Activated naive CD4-positive, alpha-beta T cell (primary cell): ENCODE results near the gene TAB2.
"Not testable (repeated sequence)": the region's sequence is repeated elsewhere in the genome, so short reads cannot be mapped to it uniquely, and the experiment has no call there.

Experiments
- DNase-seq, 4 experiments: peaks; one replicate each; lab custom pipeline; 2025; lab: John Stamatoyannopoulos, UW

TAB2 gene

DNA sequence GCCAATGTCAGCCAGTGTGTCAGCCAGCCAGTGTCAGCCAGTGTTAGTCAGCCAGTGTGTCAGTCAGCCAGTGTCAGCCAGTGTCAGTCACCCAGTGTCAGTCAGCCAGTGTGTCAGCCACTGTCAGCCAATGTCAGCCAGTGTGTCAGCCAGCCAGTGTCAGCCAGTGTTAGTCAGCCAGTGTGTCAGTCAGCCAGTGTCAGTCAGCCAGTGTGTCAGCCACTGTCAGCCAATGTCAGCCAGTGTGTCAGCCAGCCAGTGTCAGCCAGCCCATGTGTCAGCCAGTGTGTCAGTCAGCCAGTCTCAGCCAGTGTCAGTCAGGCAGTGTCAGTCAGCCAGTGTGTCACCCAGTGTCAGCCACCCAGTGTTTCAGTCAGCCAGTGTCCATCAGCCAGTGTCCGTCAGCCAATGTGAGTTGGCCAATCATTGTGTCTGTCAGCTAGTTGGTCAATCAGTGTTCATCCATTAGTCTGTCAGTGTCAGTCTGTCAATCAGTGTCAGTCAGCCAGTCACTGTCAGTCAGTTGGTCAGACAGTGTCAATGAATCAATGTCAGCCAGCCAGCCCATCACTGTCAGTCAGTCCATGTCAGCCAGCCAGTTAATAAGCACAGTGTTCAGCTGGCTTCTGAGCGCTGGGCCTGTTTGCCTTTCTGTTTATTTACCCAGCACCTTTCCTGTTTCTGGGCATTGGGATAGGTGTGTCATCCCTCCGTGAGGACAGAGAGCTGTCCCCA lies 127.0 kb downstream of the TAB2 start:
- DNase-seq, result not testable (repeated sequence)

DNA sequence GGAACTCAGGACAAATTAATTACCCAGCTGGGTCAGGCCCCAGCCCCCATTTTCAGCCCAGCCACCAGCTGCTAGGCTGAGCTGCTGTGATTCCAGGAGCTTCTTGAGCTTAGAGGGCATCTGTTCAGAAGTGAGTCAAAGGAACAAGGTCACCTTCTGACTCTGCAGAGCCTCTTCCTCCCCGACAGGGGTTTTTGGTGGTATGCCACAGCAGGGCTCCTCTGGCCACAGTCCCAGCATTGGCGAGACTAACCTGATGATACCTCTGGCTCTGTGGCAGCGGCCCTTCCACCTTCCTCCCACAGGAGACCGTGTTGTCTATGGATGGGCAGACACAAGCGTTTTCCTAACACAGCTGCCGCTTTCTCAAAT lies 127.6 kb downstream of the TAB2 start:
- DNase-seq, result no peak

DNA sequence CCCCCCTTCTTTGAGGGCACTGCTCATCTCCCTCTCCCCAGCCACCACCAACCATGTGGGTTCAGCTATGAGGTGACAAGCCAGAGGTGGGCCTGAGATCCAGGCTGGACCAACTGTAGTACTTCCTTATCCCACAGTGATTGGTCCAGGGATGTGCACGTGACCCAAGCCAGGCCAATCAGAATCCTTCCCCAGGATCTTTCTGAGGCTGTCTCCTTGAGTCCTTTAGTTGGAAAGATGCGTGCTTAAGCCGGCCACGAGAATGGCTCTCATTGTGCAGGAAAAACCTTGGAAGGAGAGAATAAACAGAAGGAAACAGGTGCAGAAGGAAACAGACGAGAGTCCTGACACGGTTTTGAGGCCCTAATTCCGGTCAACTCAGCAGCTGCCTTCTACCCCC lies 128.1 kb downstream of the TAB2 start:
- no peak for DNase-seq

DNA sequence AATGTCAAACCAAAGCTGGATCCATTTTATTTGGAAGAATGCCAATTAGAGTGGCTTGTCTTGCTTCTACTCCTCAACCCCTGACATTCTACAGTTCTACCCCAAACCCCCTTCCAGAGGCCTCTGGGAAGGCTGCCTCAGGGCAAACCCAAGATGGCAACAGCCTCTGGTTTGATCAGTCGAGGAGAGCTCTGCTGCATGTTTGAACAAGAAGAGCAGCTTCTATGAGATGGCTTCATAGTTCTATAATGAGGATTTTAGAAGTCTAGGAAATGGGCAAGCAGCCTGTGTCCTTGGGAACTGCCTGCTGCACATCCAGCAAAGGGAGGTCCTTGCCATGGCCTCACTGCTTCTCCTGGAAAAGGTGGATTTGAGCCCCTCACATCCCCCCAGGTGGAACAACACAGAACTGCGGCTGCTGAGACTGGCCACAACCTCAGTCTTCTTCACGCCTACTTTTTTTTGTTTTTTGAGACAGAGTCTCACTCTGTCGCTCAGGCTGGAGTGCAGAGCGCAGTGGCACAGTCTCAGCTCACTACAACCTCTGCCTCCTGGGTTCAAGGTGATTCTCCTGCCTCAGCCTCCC lies 129.4 kb downstream of the TAB2 start:
- DNase-seq, result no peak

DNA sequence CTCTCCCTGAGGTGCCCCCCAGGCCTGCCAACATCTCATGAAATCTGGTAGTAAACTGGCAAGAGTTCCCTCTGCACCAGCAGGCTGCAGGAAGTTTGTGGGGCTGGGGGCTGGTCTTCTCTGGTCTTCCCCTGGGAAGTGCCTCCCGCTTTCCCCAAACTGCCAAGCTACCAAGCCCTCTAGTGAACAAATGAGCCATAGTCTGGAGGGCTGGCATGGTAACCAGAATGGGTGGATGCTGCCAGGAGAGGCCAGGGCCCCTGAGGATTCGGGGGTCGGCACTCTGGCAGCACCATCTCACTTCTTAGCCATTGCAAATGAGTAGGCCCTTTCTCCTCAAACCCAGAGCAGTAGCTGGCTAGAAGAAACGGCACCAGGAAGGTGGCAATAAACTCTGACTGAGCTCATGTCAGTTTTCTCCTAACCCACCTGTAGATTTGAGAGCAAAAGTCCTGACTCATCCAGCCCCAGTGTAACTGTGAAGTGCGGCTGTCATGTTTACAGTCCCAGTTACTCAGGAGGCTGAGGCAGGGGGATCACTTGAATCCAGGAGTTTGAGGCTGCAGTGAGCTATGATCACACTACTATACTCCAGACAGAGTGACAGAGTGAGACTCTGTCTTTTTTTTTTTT lies 131.4 kb downstream of the TAB2 start:
- no peak for DNase-seq

DNA sequence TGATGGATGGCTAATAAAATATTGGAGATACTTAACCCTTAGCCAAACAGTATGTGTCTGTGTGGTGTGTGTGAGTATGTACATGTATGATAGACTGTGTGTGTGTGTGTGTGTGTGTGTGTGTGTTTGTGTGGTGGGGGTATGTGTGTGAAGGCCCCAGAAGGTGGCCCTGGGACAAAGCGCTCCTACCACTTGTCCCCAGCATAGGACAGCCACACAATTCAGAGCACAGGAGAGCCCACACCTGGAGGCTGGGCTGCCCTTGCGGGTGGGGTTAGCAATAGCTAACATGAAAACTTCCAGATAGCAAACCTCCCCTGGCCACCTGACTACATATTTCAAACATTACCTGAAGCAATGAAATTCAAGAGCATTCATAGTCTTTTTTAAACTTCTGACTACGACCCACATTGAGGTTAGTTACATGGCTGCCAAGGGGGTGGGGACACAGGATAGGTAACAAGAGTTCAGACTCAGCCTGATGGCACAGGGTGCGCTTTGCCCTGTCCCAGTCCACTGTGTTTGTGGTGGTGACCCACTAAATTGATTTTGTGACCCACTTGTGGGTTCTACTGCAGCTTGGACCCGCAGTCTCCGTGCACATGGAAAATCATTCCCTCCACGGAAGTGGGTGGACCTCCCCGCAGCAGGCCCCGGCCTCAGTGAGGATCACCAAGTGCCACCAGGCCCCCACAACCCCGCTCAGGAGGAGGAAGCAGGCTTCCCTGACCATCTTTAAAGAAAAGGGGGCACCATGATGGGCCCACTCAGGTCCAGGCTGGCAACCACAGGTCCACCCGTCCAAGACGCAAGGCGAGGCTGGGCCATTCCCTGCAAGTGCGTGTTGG lies 132.5 kb downstream of the TAB2 start:
- no peak for DNase-seq

DNA sequence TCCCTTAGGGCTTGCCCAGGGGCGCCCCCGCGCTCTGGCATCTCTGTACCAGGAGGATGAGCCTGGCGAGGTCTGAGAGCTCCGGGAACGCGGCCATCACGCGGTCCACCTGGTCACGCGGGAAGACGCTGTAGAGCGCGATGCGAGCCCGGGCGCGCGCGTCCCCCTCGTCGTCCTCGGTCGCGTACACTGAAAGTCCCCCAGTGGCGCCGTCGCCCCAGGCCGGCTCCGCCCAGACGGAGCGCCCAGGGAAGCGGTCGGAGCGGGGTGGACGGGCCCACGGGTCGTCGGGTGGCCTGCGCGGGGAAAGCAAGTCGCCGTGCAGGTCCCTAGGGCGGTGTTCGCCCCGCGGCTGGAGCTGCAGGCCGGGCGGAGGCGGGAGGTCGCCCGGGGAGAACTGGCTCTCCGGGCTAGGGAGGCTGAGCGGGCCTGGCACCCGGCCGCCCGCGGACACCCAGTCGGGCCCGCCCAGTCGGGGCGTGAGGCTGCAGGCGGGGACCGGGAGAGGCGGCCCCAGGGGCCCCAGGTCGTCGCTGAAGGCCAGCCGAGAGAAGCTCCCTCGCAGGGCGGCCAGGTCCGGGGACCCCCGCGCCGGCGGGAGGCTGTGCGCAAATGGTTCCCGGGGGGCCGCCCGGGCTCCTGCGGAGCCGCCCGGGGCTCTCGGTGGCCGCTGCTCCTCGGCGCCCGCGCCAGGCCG lies 133.3 kb downstream of the TAB2 start:
- no peak for DNase-seq

DNA sequence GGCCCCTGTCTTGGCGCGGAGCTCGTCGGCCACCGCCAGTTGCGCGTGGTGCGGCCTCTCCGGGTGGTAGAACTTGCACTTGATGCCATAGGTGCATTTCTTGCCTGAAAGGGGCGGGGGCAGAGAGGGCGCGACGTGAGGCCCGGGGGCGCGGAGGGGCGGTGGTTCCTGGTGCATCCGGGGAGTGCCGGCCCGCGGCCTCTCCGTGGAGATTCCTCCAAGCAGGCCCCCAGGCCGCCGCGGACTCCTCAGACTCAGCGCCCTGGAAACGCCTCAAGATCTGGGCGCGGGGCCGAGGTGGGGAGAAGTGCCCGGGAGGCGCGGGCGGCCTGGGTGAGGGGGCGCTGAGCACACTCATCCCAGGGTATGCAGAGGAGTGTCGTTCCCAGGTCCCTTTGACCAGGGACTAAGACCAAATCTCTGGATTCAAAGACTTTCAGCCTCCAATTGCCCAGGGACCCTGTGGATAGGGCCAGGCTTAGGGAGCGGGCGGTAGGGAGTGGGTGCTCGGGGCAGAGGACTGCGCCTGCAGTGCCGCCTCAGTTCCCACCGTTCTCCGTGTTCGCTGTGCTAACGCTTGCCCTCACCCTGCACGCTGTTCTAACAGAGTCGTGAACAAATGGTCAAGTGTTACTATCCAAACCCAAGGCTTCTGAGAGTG lies 134.0 kb downstream of the TAB2 start:
- no peak for DNase-seq

DNA sequence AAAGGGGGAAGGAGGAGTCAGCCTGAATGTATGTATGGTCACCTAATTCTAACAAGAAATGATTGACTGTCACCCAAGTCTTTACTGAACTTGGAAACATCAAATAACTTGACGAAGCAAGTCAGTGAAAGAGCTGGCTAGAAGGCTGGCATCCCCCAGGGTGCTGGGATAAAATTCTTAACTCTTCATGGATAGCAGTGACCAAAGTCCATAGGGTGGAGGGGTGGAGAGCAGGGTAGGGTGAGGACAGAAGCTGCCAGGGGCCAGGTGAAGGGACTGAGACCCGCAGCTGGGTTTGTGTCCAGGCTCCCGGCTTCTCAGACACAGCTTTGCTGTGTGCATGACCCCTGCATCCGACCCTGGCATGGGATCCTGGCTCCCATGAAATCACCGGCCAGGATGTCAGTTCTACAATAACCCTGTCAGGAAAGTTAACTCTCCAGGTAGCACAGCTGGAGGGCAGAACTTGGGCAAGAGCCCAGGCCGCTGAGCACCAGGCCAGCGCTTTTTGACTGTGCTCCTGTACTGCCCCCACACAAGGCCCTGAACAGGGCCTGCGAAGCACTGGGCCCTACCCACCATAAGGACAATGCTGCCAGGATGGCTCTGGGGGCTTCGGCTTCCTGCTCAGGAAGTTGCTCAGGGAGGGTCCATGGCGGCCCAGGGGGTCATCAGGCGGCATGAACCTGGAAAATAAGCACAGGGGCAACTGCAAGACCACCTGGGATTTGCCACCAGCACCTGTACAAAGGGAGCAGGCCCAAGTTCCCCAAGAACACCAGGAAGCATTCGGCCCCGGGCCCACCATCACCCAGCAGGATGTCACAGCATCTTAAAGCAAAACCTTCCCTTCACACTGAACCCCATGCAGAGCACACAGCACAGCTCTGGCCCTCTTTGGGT lies 134.8 kb downstream of the TAB2 start:
- DNase-seq, result no peak

DNA sequence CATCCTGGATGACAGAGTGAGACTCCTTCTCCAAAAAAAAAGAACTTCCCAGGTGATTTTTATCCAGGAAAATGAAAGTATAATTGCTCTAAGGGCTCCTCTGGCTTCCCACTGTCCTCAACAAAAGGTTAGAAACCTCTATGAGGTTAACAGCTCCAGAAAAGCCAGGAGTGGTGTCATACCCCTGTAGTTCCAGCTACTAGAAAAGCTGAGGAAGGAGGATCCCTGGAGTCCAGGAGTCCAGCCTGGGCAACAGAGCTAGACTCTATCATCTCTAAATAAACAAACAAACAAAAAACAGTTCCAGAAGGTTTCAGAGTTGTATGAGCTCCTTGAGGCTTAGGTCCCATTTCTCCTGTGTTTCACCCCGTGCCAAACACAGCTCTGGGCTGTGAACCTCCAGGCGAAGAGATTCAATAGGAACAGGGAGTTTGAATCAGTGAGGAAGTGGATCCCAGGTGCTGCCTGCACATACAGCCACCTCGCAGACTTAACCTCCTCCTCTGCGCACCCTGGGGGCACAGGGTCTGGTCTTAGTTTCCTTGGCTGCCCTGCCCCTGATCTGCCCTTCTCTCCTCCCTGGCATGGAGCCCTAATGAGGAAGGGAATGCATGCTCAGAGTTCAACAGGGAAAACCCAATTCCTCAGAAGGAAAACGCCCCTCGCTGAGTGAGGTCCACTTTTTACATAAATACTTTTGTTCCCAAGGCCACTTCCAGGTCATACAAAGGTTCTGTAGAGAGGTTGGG lies 136.3 kb downstream of the TAB2 start:
- no peak for DNase-seq

DNA sequence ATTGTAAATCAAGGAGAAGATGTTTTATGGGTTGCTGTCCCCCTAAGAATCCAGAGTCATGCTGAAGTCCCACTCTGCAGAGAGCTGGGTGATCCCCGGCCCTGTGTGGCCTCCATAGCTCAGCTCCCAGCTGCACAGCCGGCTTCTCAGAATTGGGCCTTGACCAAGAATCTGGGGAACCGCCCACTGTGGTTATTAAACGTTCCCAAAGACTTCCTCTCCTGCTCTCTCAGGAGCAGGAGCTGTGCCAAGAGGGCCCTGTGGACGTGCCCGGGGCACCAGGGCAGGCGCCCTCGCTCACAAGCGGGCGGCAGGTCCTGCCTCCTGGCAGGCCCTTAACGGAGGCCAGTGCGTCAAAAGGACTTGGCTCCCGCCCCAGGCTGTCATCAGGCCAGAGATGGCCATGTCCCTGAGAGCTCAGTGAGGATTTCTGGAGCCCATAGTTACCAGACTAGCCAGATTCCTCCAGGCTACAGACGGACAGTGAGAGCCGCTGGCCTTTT lies 136.9 kb downstream of the TAB2 start:
- no peak for DNase-seq

DNA sequence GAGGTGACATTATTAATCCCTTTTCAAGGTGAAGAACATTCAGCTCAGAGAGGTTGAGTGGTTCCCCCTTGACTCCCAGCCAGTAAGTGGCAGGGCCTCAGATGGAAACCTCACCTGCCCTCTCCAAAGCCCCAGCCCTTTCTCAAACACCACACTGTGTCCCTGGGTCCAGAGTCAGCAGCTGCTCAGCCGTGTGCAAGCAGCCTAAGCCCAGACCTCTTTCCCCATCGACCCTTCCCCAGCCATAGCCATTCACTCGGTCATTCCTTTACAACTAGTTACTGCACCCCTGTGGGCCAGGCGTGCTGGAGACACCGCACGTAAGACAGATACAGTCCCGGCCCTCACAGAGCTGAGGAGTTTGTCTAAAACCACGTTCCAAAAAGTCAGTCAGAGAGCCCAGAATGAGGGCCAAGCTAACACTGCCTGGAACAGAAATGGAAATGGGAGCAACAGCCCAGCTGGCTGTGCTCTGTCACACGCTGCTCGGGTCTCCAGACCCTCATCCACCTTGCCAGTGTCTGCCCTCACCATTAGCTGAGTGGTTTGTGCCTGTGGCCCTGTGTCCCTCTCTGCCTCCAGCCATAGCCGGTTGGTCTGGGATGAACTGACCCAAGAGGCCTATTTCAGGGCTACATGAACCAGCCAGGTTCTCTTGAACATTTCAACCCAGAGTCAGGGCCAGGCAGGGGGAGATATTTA lies 137.7 kb downstream of the TAB2 start:
- no peak for DNase-seq

DNA sequence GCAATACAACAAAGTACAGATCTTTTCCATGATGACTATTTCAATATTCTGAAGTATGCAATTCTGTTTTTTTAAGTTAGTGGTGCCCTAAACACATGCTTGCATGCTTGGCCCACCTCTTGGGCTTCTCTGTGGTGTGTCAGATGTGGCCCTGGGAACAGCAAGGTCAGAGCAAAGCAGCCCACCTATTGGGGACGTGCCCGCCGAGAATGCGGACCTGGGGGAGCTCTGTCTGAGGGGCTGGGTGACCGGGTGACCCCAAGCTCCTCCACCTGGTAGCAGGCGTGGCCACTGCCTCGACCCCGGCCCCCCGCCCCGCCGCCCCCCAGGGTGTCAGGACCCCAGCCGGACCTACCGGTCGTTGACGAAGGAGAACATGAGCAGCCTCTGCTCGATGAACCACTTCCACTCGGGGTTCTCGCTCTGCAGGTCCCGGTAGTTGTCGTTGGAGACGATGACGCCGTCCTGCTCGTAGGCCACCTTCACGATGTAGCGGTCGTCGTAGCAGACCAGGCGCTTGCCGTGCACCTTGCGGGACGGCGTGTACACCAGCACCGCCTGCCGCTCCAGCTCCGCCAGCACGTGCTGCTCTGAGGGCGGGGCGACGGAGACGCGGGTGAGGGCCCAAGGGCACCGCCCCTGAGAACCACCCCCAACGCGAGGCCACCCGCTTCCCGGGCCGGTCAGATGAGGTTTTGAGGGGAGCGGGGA lies 139.0 kb downstream of the TAB2 start:
- no peak for DNase-seq

DNA sequence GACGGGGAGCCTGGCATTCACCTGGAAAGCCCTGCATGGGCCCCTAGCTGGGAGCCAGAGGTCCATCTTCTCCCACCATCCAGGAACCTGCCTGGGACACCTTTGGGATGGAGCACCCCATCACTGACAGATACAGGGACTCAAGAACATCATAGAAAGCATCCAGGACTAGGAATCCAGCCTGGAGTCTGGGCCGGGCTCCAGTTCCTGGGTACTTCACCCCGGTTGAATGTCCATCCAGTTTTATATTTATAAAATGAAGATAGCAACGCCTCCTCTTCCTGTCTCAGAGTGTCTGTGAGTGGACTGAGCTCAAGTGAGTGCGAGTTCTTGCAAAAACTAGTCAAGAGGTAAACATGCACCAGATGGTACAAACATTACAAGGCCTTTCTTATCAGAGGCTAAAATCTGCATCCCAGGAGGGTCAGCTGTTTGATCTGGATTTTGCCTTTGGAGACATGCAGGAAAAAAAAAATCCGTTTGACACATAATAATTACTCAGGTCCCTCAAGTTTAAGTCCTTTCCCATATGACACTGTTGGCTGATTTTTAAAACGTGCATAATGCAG lies 139.9 kb downstream of the TAB2 start:
- DNase-seq, result no peak

DNA sequence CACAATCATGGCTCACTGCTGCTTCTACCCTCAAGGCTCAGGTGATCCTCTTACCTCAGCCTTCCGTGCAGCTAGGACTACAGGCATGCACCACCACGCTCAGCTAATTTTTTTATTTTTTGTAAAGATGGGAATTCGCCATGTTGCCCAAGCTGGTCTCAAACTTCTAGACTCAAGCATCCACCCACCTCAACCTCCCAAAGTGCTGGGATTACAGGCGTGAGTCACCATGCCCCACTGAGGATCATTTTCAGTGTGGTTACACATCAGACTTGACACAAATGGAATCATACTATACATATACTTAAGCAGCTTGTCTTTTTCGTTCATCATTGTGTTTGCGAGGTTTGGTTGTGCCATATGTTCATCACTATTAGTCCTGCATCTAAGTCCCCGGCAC lies 140.7 kb downstream of the TAB2 start:
- DNase-seq, result no peak

DNA sequence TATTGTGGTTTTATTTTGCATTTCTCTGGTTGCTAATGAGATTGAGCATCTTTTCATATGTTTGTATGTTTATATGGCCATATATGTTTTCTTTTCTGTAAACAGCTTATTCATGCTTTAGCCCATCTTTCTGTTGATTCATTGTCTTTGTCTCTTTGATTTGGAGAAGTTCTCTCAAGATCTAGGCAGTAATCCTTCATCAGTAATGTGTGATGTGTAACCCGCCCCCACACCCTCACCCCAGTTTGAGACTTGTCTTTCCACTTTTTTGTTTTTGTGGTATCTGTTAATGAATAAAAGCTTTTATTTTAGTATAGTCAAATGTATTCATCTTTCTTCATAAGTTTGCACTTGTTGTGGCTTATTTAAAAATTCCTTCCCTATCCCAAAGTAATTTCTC lies 141.3 kb downstream of the TAB2 start:
- no peak for DNase-seq

DNA sequence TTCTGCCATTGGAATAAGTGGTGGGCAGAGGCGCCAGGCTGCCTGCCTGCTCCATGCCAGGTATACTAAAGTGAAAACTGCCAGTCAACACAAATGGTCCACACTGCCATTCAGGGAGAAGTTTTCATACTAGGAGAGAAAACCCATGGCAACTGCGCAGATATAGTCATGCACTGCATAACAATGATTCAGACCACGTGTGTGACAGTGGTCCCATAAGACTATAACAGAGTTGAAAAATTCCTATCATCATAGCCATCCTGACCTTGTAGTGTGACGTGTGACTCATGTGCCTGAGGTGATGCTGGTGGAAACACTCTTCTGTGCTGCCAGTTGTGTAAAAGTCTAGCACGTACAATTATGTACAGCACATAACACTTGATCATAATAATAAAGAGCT lies 142.2 kb downstream of the TAB2 start:
- DNase-seq, result no peak

DNA sequence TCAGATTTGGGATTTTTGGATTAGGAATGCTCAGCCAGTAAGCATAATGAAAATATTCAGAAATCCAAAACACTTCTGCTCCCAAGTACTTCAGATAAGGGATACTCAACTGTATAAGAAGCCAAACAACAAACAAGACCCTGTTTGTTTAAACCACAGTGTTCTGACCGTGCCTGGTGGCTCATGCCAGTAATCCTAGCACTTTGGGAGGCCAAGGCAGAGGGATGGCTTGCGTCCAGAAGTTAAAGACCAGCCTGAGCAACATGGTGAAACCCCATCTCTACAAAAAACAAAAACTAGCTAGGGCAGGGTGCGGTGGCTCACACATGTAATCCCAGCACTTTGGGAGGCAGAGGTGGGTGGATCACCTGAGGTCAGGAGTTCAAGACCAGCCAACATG lies 142.7 kb downstream of the TAB2 start:
- not testable (repeated sequence) for DNase-seq
